ENCODE results near the gene RAB36. TPM values are rescaled to one million over a fixed set of nuclear protein-coding genes. Genes with fewer than 3 reads are reported as not detected.
A peak's percentile ranks its signal among the peaks of the same experiment; 100 is the strongest.

RAB36 gene
- total and polyA plus RNA-seq, 10 donors, result 1.0 to 3.7 (median 1.6) TPM

DNA sequence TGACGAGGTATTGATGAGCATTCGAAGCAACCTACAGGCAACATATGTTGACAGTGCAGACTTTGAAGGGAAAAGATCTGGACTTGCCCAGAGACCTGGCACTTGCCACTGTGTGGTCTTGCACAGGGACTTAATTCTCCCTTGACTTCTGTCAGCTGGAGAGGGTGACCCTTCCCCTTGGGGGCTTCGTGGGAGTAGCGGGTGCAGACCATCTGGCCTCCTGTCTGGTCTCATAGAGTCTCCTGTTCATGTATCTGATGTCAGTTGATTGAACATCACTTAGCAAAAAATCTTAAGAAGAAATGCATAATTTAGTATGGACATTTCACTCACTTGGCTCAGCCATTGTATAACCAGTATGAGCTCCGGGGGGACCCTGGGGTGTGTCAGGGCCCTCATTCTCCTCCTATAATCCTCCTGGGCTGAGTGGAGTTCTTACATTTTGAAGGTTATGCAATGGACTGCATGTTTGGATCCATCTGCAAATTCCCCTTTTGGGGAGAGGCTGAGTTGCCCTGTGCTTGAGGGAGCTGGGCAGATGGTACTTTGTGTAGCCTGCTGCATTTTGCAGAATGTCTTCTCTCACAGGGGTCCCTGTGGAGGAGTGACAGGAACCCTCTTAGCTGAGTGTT lies 48.0 kb downstream of the RAB36 start:
- Histone ChIP-seq H3K27me3 (replicated peaks in 1 of 7) (no peaks in the 10 kb centered on the region), H3K9me3 (no peaks in the 10 kb centered on the region), H3K36me3 (peaks cover 0 to 52% (median 2%) of the 10 kb centered on the region in 6 donors), H3K4me3 (no peak overlapping the region), H3K27ac (no peak overlapping the region), H3K4me1 (peaks cover 0 to 67% (median 17%) of the 10 kb centered on the region in 6 donors)
- DNase-seq, result no peak
- WGBS, 5 donors, result 79 to 90% (median 86%) methylated on average over 5 of the region's 5 CpGs
- intact Hi-C loops (cut with DNase I; ENCODE audit: low total_unique reads), result no loop called here
- no peak for TF ChIP-seq POLR2A (IDR thresholded peaks at IDR 0.05)

DNA sequence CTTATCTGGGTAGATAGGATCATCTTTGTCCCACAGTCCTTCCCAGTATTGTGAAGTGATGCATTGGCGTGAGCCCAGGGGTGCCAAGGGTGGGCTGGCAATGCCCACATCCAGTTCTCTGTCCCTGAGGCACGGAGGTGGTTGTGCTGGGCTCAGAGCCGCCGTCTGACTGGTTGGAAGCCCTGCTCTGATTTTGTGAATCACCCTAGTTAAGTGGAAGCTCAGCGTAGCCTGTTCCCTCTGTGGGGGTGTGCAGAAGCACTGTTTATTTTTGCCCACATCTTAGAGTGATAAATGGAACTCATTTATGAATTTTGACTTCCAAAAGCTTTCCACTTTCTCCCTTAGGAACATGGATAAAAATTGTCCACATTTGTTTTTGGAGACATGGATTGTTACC lies 48.6 kb downstream of the RAB36 start:
- 80 to 90% (median 82%) methylated on average over 5 of the region's 5 CpGs for WGBS, 5 donors
- DNase-seq, result no peak
- H3K4me1 ChIP-seq, result peaks cover 0 to 70% (median 19%) of the 10 kb centered on the region in 6 donors
- H3K27me3 ChIP-seq (replicated peaks in 1 of 7), result no peaks in the 10 kb centered on the region
- no peak overlapping the region for H3K27ac ChIP-seq
- TF ChIP-seq POLR2AphosphoS5 (IDR thresholded peaks at IDR 0.05), result no peak
- TF ChIP-seq, protein P1, sequence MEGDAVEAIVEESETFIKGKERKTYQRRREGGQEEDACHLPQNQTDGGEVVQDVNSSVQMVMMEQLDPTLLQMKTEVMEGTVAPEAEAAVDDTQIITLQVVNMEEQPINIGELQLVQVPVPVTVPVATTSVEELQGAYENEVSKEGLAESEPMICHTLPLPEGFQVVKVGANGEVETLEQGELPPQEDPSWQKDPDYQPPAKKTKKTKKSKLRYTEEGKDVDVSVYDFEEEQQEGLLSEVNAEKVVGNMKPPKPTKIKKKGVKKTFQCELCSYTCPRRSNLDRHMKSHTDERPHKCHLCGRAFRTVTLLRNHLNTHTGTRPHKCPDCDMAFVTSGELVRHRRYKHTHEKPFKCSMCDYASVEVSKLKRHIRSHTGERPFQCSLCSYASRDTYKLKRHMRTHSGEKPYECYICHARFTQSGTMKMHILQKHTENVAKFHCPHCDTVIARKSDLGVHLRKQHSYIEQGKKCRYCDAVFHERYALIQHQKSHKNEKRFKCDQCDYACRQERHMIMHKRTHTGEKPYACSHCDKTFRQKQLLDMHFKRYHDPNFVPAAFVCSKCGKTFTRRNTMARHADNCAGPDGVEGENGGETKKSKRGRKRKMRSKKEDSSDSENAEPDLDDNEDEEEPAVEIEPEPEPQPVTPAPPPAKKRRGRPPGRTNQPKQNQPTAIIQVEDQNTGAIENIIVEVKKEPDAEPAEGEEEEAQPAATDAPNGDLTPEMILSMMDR (IDR thresholded peaks at IDR 0.05 in 8 of 11, conservative IDR thresholded peaks at IDR 0.05 in 3 of 11), result no peak
- TF ChIP-seq POLR2A (IDR thresholded peaks at IDR 0.05), result no peak
- intact Hi-C loops (cut with DNase I; ENCODE audit: low total_unique reads), result no loop called here
- H3K4me3 ChIP-seq, result no peak overlapping the region
- H3K9me3 ChIP-seq, result no peaks in the 10 kb centered on the region
- H3K36me3 ChIP-seq, result peaks cover 0 to 46% (median 2%) of the 10 kb centered on the region in 6 donors

DNA sequence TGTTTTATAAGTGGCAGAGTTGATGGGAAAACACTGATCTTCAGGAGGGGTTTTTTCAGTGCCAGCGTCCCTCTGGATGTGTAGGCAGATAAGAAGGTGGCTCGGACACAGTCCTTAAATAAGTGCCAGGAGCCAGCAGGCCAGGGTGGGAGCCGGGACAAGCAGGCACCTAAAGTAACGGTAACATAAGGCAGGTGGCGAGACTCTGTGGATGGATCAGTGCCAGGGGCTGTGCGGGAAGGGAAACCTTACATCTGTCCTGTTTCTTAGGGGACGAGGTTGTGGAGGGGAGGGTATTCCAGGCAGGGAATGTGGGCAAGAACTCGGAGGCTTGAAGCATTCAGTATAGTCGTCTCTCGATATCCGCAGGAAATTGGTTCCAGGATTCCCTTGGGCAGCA lies 50.9 kb downstream of the RAB36 start:
- 76 to 88% (median 83%) methylated on average over 11 of the region's 11 CpGs for WGBS, 5 donors
- Histone ChIP-seq H3K36me3 (peaks cover 0 to 39% (median 0%) of the 10 kb centered on the region in 6 donors), H3K4me1 (peaks cover 10 to 84% (median 39%) of the 10 kb centered on the region in 6 donors), H3K27ac (no peak overlapping the region), H3K4me3 (no peak overlapping the region), H3K27me3 (replicated peaks in 1 of 7) (no peaks in the 10 kb centered on the region), H3K9me3 (no peaks in the 10 kb centered on the region)
- DNase-seq, result peak; percentile 10
- TF ChIP-seq POLR2A (IDR thresholded peaks at IDR 0.05), result no peak
- TF ChIP-seq, protein P1 (IDR thresholded peaks at IDR 0.05 in 8 of 11, conservative IDR thresholded peaks at IDR 0.05 in 3 of 11), result no peak
- TF ChIP-seq POLR2AphosphoS5 (IDR thresholded peaks at IDR 0.05), result no peak
- intact Hi-C loops (cut with DNase I; ENCODE audit: low total_unique reads), result no loop called here

DNA sequence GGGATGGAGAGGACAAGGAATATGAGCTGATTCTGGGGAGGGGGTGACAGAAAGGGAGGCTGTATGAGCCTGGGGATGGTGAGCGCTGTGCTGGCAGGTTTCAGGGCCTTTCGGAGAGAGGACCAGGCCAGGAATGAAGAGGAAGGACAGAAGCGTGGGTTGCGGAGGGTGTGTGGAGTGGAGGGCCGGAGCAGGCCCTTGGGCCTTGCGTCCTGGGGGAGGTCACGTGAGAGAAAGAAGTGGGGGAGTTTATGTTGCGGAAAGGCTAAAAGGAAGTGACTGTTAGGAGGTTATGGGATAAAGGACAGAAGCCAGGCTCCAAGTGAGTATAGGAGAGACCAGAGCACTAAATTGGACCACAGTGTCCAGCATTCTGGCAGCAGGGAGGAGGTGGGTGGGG lies 52.6 kb downstream of the RAB36 start:
- WGBS, 5 donors, result 44 to 69% (median 51%) methylated on average over 8 of the region's 8 CpGs
- DNase-seq, result peak; percentile 67
- TF ChIP-seq POLR2A (IDR thresholded peaks at IDR 0.05) (no peak), POLR2AphosphoS5 (IDR thresholded peaks at IDR 0.05) (peak; percentile 50 to 65 (median 52))
- TF ChIP-seq, protein P1 (IDR thresholded peaks at IDR 0.05 in 8 of 11, conservative IDR thresholded peaks at IDR 0.05 in 3 of 11), result no peak

More for the DNA sequence above, 52.6 kb downstream of the RAB36 start:
- peak overlapping the region in 4 of 8 donors; percentile 36 to 56 (median 51) for H3K27ac ChIP-seq
- no peaks in the 10 kb centered on the region for H3K9me3 ChIP-seq
- H3K4me3 ChIP-seq, result no peak overlapping the region
- intact Hi-C loops (cut with DNase I; ENCODE audit: low total_unique reads), result no loop called here
- peaks cover 10 to 81% (median 38%) of the 10 kb centered on the region in 6 donors for H3K4me1 ChIP-seq
- H3K36me3 ChIP-seq, result peaks cover 0 to 24% (median 0%) of the 10 kb centered on the region in 6 donors
- H3K27me3 ChIP-seq (replicated peaks in 1 of 7), result no peaks in the 10 kb centered on the region

Measured in spleen (tissue), 11 donors.